ENCODE measurements around the gene MRPL33. TPM values are rescaled to one million over a fixed set of nuclear protein-coding genes. Genes with fewer than 3 reads are reported as not detected.
"Not testable (repeated sequence)": the region's sequence is repeated elsewhere in the genome, so short reads cannot be mapped to it uniquely, and the experiment has no call there.

MRPL33 gene
- total RNA-seq, 4 donors from 2014 or later, result 30.7 to 82.2 (median 56.3) TPM

DNA sequence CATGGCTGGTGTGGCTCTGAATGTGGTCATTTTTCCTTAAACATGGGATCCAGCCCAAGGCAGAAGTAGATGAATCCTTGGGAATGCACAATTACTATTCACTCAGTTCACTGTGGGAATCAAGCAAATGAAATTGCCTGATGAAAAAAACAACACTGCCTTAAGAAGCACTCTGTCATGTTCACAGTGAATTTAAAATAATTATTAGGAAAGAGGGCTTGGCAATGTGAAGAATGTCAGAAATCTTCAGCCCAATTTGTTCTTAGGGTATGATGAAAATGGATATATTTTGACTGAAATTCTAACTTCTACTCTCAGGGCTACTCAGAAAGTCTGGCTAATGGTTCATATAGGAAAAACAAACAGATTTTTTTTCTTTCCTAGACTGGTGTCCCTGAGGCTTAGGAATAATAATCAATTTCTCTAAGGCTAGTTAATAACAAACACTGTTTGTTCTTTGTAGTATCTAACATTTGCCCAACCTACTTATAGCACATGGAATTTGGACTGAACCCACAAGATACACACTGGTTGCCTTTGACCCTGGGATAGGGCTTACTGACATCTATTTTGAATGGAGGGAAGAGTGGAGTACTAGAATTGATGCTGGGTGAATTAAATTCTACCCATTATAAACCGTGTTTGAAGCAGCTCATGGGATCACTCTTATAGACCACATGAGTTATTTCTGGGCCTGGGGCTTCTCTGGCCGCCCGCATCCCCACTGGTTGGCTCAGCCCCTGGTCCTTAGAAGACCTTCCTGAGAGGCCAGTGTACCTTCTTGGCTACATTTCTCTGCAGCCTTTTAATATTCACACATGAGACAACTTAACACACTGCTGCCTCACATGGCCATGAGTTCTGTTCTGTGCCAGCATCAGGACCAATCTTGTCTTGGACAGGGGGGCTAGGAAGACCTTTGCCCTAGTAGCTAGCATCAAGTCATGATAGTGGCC lies 8.3 kb upstream of the MRPL33 start:
- WGBS, result 100% methylated on average over 3 of the region's 3 CpGs
- Histone ChIP-seq H3K9me3 (no peaks in the 10 kb centered on the region), H3K36me3 (no peaks in the 10 kb centered on the region), H3K27ac (no peak overlapping the region), H3K4me3 (no peak overlapping the region), H3K27me3 (no peaks in the 10 kb centered on the region), H3K4me1 (peaks cover 9% of the 10 kb centered on the region)
- TF ChIP-seq POLR2A (IDR thresholded peaks at IDR 0.05) (no peak), CTCF (IDR thresholded peaks at IDR 0.05) (no peak), POLR2AphosphoS5 (IDR thresholded peaks at IDR 0.05) (no peak), EP300 (IDR thresholded peaks at IDR 0.05) (no peak)
- DNase-seq (ENCODE audit: low spot score in 2 of 2), result no peak

- Histone ChIP-seq H3K9me3 (no peaks in the 10 kb centered on the region), H3K27ac (no peak overlapping the region), H3K36me3 (no peaks in the 10 kb centered on the region), H3K4me3 (no peak overlapping the region), H3K4me1 (peaks cover 9% of the 10 kb centered on the region), H3K27me3 (no peaks in the 10 kb centered on the region)
- no peak for DNase-seq (ENCODE audit: low spot score in 2 of 2)
- WGBS, result 95% methylated on average over 7 of the region's 7 CpGs
- no peak for TF ChIP-seq CTCF (IDR thresholded peaks at IDR 0.05)
- no peak for TF ChIP-seq POLR2A (IDR thresholded peaks at IDR 0.05)
- TF ChIP-seq POLR2AphosphoS5 (IDR thresholded peaks at IDR 0.05), result no peak
- no peak for TF ChIP-seq EP300 (IDR thresholded peaks at IDR 0.05)
These were observed 7.6 kb upstream of the MRPL33 start for GRCh38 chr2:27763907-27764267.

DNA sequence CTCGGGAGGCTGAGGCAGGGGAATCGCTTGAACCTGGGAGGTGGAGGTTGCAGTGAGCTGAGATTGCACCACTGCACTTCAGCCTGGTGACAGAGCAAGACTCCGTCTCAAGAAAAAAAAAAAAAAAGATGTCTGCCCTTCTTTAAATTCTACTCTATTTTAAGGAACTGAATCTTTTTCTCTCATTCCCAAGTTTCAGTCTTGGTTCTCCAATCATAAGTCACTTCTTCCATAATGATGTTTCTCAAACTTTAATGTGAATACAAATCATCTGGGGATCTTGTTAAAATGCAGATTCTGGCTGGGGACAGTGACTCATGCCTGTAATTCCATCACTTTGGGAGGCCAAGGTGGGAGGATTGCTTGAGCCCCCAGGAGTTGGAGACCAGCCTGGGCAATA lies 7.0 kb upstream of the MRPL33 start:
- not testable (repeated sequence) for H3K36me3 ChIP-seq; H3K4me3 ChIP-seq; H3K27ac ChIP-seq; DNase-seq (ENCODE audit: low spot score in 2 of 2); H3K27me3 ChIP-seq; H3K4me1 ChIP-seq; H3K9me3 ChIP-seq
- 85% methylated on average over 3 of the region's 3 CpGs for WGBS

DNA sequence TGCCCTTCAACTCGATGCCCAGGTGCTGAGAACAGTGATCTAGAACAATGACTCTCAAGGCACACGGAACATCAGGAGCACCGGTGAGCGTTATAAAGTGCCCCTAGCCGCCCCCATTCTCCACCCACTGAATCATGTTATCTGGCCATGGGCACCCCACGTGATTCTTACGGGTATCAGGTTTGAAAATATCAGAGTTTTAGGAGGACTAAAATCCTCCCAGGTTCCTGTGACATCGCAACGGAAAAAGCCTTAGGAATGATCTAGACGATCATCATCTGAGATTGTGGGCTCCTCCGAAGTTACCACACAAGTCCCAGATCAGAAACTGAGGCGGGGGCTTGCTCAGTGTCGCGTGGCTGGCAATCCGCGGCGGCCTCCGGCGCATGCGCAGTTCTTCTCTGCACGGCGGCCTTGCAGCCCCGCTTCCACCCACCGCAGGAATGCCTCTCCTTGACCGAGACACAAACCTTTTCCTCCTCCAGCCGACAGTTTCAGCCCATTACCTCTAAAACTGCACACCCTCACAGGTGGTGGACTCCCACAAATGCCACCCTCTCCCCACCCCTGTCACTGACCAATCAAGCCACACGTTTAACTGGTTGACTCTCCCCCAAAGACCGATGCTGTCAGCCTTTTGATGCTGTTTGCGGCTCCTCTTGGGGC lies 5.8 kb upstream of the MRPL33 start:
- DNase-seq (ENCODE audit: low spot score in 2 of 2), result no peak
- no peak for TF ChIP-seq POLR2A (IDR thresholded peaks at IDR 0.05)
- no peak for TF ChIP-seq CTCF (IDR thresholded peaks at IDR 0.05)
- no peak for TF ChIP-seq EP300 (IDR thresholded peaks at IDR 0.05)
- TF ChIP-seq POLR2AphosphoS5 (IDR thresholded peaks at IDR 0.05), result no peak
- H3K9me3 ChIP-seq, result no peaks in the 10 kb centered on the region
- H3K36me3 ChIP-seq, result no peaks in the 10 kb centered on the region
- peaks cover 10% of the 10 kb centered on the region for H3K4me1 ChIP-seq
- WGBS, result 56% methylated on average over 22 of the region's 29 CpGs
- H3K27me3 ChIP-seq, result no peaks in the 10 kb centered on the region
- peak overlapping the region; percentile 25 for H3K4me3 ChIP-seq
- H3K27ac ChIP-seq, result no peak overlapping the region

DNA sequence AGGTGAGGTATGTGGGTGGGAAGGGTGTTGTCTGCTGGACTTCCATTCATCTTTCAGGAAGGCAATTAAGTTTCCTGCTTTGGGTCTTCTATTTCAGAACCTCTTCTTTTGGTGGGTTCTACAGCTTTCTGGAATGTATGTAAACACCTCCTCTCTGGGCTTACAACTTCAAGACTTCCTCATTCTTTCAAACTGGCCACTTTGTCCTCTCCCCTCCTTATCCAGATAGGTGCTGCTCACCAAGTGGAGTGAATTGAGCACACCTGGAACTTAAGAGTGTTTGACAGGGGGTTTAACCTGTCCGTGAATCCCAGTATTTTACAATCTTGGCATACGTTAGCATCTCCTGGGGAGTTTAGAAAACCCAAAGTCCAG lies 5.2 kb upstream of the MRPL33 start:
- H3K4me1 ChIP-seq, result peaks cover 15% of the 10 kb centered on the region
- H3K27ac ChIP-seq, result no peak overlapping the region
- no peaks in the 10 kb centered on the region for H3K36me3 ChIP-seq
- no peak for DNase-seq (ENCODE audit: low spot score in 2 of 2)
- no peaks in the 10 kb centered on the region for H3K27me3 ChIP-seq
- WGBS, result 85% methylated on average over 2 of the region's 2 CpGs
- TF ChIP-seq POLR2AphosphoS5 (IDR thresholded peaks at IDR 0.05) (no peak), CTCF (IDR thresholded peaks at IDR 0.05) (no peak), EP300 (IDR thresholded peaks at IDR 0.05) (no peak), POLR2A (IDR thresholded peaks at IDR 0.05) (no peak)
- peak overlapping the region; percentile 25 for H3K4me3 ChIP-seq
- H3K9me3 ChIP-seq, result no peaks in the 10 kb centered on the region
